Keratinocyte (primary cell): Measurements from ENCODE around the gene WFDC2. TPM values are rescaled to one million over a fixed set of nuclear protein-coding genes. Genes with fewer than 3 reads are reported as not detected.

Experiments
- DNase-seq: peaks from one replicate; pipeline ENCODE4 v3.0.0-alpha.2; 2011; ENCODE audit warnings: low read depth, missing footprints, low spot score
- FAIRE-seq: peaks from 2 replicates; lab custom pipeline; 2011; peaks lifted over from hg19 to GRCh38; lab: Jason Lieb, UNC
- H2AFZ ChIP-seq: 2 replicates; pipeline ENCODE4 v1.6.0; 2012; ENCODE audit warnings: low read length, control low read depth, inconsistent platforms; ENCODE audit not compliant: control insufficient read depth
- H3K27ac ChIP-seq: 2 replicates; pipeline ENCODE4 v1.5.1; 2011; ENCODE audit warnings: low read length; ENCODE audit not compliant: control insufficient read depth, insufficient read depth
- H3K27me3 ChIP-seq: 3 replicates; pipeline ENCODE4 v1.6.0; 2011; ENCODE audit warnings: low read length; ENCODE audit not compliant: control insufficient read depth, insufficient read depth; ENCODE audit errors: extremely low read depth
- H3K36me3 ChIP-seq, 2 experiments: 2 replicates in 1 of 2; 3 replicates in 1 of 2; pipeline ENCODE4 v1.5.1; 2011; ENCODE audit warnings: low read length in 2 of 2, mild to moderate bottlenecking in 1 of 2; ENCODE audit not compliant: control insufficient read depth in 2 of 2, insufficient read depth in 2 of 2; ENCODE audit errors: extremely low read depth in 1 of 2
- H3K4me1 ChIP-seq: 3 replicates; pipeline ENCODE4 v1.5.1; 2011; ENCODE audit warnings: low read length; ENCODE audit not compliant: control insufficient read depth, insufficient read depth; ENCODE audit errors: extremely low read depth
- H3K4me2 ChIP-seq: 3 replicates; pipeline ENCODE4 v1.6.0; 2011; ENCODE audit warnings: low read depth, low read length; ENCODE audit not compliant: control insufficient read depth, insufficient read depth; ENCODE audit errors: extremely low read depth
- H3K4me3 ChIP-seq, 3 experiments: fragments of 200-600 bp in 1 of 3; sonication (generic) in 1 of 3; 2 replicates in 2 of 3; 3 replicates in 1 of 3; pipeline ENCODE4 v1.5.1; 2011 to 2016; ENCODE audit warnings: low read length in 3 of 3, mild to moderate bottlenecking in 3 of 3, control low read depth in 2 of 3, inconsistent platforms in 1 of 3, low read depth in 1 of 3, mixed read lengths in 1 of 3, mixed run types in 1 of 3, moderate library complexity in 1 of 3; ENCODE audit not compliant: control insufficient read depth in 2 of 3, insufficient read depth in 2 of 3; ENCODE audit errors: extremely low read depth in 1 of 3
- H3K79me2 ChIP-seq: 2 replicates; pipeline ENCODE4 v1.6.0; 2012; ENCODE audit warnings: low read length; ENCODE audit not compliant: control insufficient read depth, insufficient read depth
- H3K9ac ChIP-seq: 3 replicates; pipeline ENCODE4 v1.6.0; 2011; ENCODE audit warnings: low read length; ENCODE audit not compliant: control insufficient read depth, insufficient read depth; ENCODE audit errors: extremely low read depth
- H3K9me1 ChIP-seq: 3 replicates; pipeline ENCODE4 v1.6.0; 2011; ENCODE audit warnings: low read length; ENCODE audit not compliant: control insufficient read depth, insufficient read depth; ENCODE audit errors: extremely low read depth
- H3K9me3 ChIP-seq: 2 replicates; pipeline ENCODE4 v1.5.1; 2012; ENCODE audit warnings: low read depth, low read length; ENCODE audit not compliant: control insufficient read depth
- H4K20me1 ChIP-seq: 3 replicates; pipeline ENCODE4 v1.6.0; 2011; ENCODE audit warnings: low read length; ENCODE audit not compliant: control insufficient read depth, insufficient read depth; ENCODE audit errors: extremely low read depth
- EZH2 ChIP-seq: IDR thresholded peaks from one replicate; pipeline ENCODE4 v1.6.1; 2012; ENCODE audit warnings: inconsistent platforms, mild to moderate bottlenecking, low read length, moderate library complexity
- dilution Hi-C: fragments of 300-500 bp; cut with MboI; formaldehyde crosslinking; loops from one replicate; pipeline ENCODE4 v1.7.0; 2020; ENCODE audit warnings: low sequenced_read_pairs; ENCODE audit not compliant: extremely low pct_ligation_motif_present
- polyA plus RNA-seq, 5 experiments: library from polyadenylated mRNA; depleted of rRNA in 3 of 5; stranded (reverse) in 3 of 5; stranded (forward) in 1 of 5; unstranded in 1 of 5; fragments of >200 nt; gene quantifications; 1 replicate in 1 of 5; 2 replicates in 3 of 5; 3 replicates in 1 of 5; pipeline versions ENCODE4 v1.2.1 to v1.2.3, GENCODE V29; 2011 to 2012; ENCODE audit warnings: missing spikeins in 2 of 5, low read depth in 1 of 5, low replicate concordance in 1 of 5
- TF ChIP-seq, protein P1 (sequence below), 3 experiments: IDR thresholded peaks in 1 of 3; conservative IDR thresholded peaks in 1 of 3; optimal IDR thresholded peaks in 1 of 3; 2 replicates in 2 of 3; 3 replicates in 1 of 3; pipeline versions ENCODE3 to v1.5.1; 2011; ENCODE audit warnings: low read length in 3 of 3, mild to moderate bottlenecking in 3 of 3, moderate library complexity in 2 of 3, control low read depth in 1 of 3, inconsistent platforms in 1 of 3; ENCODE audit not compliant: insufficient read depth in 2 of 3; ENCODE audit errors: extremely low read depth in 1 of 3

Gene WFDC2
- polyA plus RNA-seq, 1 donor (not counting 4 experiments of a cell fraction or from before 2014, with no cell fraction given), result not detected

DNA sequence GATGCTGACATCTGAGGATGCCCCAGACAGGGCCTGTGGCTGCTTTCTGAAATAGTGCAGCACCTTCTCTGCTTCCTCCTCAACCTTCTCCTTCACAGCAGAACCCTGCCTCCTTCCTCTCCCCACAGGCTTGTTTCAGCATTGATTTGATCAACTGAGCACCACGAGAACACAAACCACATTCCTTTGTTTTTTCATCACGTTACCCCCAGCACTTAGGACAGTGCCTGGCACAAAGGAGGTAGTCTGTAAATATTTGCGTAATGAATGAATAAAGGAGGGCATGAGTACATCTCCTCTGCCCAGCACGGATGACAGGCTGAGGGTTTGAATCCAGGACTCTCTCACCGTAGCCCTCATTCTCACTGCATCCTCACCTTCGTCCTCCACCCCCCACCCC, 21.3 kb upstream of the WFDC2 start:
- no peaks in the 10 kb centered on the region for H3K36me3 ChIP-seq
- H3K9ac ChIP-seq, result no peak overlapping the region
- H3K9me1 ChIP-seq, result no peaks in the 10 kb centered on the region
- H4K20me1 ChIP-seq, result no peaks in the 10 kb centered on the region
- no peak overlapping the region for H2AFZ ChIP-seq
- DNase-seq (no peak), FAIRE-seq (no peak)
- no peaks in the 10 kb centered on the region for H3K79me2 ChIP-seq
- no peak overlapping the region for H3K4me3 ChIP-seq
- TF ChIP-seq EZH2, result no peak
- TF ChIP-seq, protein P1, sequence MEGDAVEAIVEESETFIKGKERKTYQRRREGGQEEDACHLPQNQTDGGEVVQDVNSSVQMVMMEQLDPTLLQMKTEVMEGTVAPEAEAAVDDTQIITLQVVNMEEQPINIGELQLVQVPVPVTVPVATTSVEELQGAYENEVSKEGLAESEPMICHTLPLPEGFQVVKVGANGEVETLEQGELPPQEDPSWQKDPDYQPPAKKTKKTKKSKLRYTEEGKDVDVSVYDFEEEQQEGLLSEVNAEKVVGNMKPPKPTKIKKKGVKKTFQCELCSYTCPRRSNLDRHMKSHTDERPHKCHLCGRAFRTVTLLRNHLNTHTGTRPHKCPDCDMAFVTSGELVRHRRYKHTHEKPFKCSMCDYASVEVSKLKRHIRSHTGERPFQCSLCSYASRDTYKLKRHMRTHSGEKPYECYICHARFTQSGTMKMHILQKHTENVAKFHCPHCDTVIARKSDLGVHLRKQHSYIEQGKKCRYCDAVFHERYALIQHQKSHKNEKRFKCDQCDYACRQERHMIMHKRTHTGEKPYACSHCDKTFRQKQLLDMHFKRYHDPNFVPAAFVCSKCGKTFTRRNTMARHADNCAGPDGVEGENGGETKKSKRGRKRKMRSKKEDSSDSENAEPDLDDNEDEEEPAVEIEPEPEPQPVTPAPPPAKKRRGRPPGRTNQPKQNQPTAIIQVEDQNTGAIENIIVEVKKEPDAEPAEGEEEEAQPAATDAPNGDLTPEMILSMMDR (optimal IDR thresholded peaks at IDR 0.05 in 1 of 3, IDR thresholded peaks at IDR 0.05 in 1 of 3, conservative IDR thresholded peaks at IDR 0.05 in 1 of 3; ENCODE audit: extremely low read depth in 1 of 3, insufficient read depth in 2 of 3, low read length in 3 of 3), result no peak
- H3K9me3 ChIP-seq, result no peaks in the 10 kb centered on the region
- H3K4me1 ChIP-seq, result no peaks in the 10 kb centered on the region
- H3K4me2 ChIP-seq, result no peak overlapping the region
- no peak overlapping the region for H3K27ac ChIP-seq
- dilution Hi-C loops, result no loop called here
- peaks cover 5% of the 10 kb centered on the region for H3K27me3 ChIP-seq

DNA sequence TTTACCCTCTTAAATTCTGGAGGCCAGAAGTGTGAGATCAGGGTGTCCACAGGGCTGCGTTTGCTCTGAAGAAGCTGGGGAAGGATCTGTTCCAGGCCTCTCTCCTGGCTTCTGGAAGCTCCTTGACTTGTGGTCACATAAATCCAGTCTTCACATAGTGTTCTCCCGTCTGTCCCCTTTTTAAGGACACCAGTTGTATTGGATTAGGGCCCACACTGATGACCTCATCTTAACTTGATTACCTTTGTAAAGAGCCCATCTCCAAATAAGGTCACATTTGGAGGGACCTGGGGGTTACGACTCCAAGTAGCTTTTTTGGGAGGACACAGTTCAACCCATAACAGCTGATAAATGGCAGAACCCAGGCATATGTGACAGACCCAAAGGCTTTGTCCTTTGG, 20.0 kb upstream of the WFDC2 start:
- no peak for FAIRE-seq
- peaks cover 5% of the 10 kb centered on the region for H3K27me3 ChIP-seq
- no peaks in the 10 kb centered on the region for H4K20me1 ChIP-seq
- H3K79me2 ChIP-seq, result no peaks in the 10 kb centered on the region
- no peaks in the 10 kb centered on the region for H3K9me1 ChIP-seq
- no peak overlapping the region for H3K4me3 ChIP-seq
- no peaks in the 10 kb centered on the region for H3K9me3 ChIP-seq
- H3K4me2 ChIP-seq, result no peak overlapping the region
- H3K4me1 ChIP-seq, result no peaks in the 10 kb centered on the region
- dilution Hi-C loops, result no loop called here
- no peaks in the 10 kb centered on the region for H3K36me3 ChIP-seq
- no peak overlapping the region for H2AFZ ChIP-seq
- TF ChIP-seq EZH2, result no peak
- TF ChIP-seq, protein P1 (optimal IDR thresholded peaks at IDR 0.05 in 1 of 3, IDR thresholded peaks at IDR 0.05 in 1 of 3, conservative IDR thresholded peaks at IDR 0.05 in 1 of 3; ENCODE audit: extremely low read depth in 1 of 3, insufficient read depth in 2 of 3, low read length in 3 of 3), result no peak
- no peak for DNase-seq
- no peak overlapping the region for H3K9ac ChIP-seq
- no peak overlapping the region for H3K27ac ChIP-seq
